ENCODE data around the gene ITPR1. TPM values are rescaled to one million over a fixed set of nuclear protein-coding genes. Genes with fewer than 3 reads are reported as not detected.

Gene ITPR1
- total RNA-seq, 1 experiment from 2014 or later, result 48.5 TPM

GRCh38 chr3:4823385-4823784 lies 330.2 kb downstream of the ITPR1 start:
- Histone ChIP-seq H3K27me3 (ENCODE audit: low read length) (no peaks in the 10 kb centered on the region), H3K9ac (ENCODE audit: low read length) (no peak overlapping the region), H4K20me1 (ENCODE audit: low read length) (no peaks in the 10 kb centered on the region), H2AFZ (ENCODE audit: low read length) (no peak overlapping the region), H3K9me3 (ENCODE audit: low read length) (no peaks in the 10 kb centered on the region), H3K36me3 (ENCODE audit: low read depth, low read length) (peaks cover 3% of the 10 kb centered on the region), H3F3A (ENCODE audit: low read length, unreplicated experiment) (no peaks in the 10 kb centered on the region), H3K4me3 (ENCODE audit: low read length) (no peak overlapping the region), H3K27ac (ENCODE audit: low read length) (no peak overlapping the region), H3K4me2 (ENCODE audit: low read length) (no peak overlapping the region), H3K79me2 (ENCODE audit: low read length) (no peaks in the 10 kb centered on the region), H3K9me2 (replicated peaks; ENCODE audit: low read length) (no peaks in the 10 kb centered on the region), H3K4me1 (ENCODE audit: insufficient read depth, low read length) (peaks cover 50% of the 10 kb centered on the region)
- no TSS peak for BruUV-seq (replicated peaks)
- no peak for TF ChIP-seq EZH2phosphoT487 (IDR thresholded peaks at IDR 0.05; ENCODE audit: borderline replicate concordance, low read length)
- no peak for TF ChIP-seq EZH2 (IDR thresholded peaks at IDR 0.05; ENCODE audit: low read length, unreplicated experiment)
- TF ChIP-seq CTCF (conservative IDR thresholded peaks at IDR 0.05; ENCODE audit: low read depth, low read length), result no peak
- ATAC-seq (no peak), DNase-seq (no peak)
- ChIA-PET CTCF (no interaction called here), POLR2A (ENCODE audit: unreplicated experiment) (no interaction called here)
- intact Hi-C loops (cut with micrococcal nuclease), result no loop called here

GRCh38 chr3:4823986-4824925 lies 331.1 kb downstream of the ITPR1 start:
- ATAC-seq, result peak; percentile 25
- intact Hi-C loops (cut with micrococcal nuclease), result loop anchor here (2.0 kb wide), 1 partner anchor 101 kb away; no protein-coding TSS in a partner anchor
- Histone ChIP-seq H3K4me2 (ENCODE audit: low read length) (peak overlapping the region; percentile 61), H3K27ac (ENCODE audit: low read length) (peak overlapping the region; percentile 87), H3K9ac (ENCODE audit: low read length) (peak overlapping the region; percentile 25), H3K9me2 (replicated peaks; ENCODE audit: low read length) (no peaks in the 10 kb centered on the region), H3K79me2 (ENCODE audit: low read length) (no peaks in the 10 kb centered on the region), H3K36me3 (ENCODE audit: low read depth, low read length) (no peaks in the 10 kb centered on the region), H3F3A (ENCODE audit: low read length, unreplicated experiment) (peaks cover 2% of the 10 kb centered on the region), H3K27me3 (ENCODE audit: low read length) (no peaks in the 10 kb centered on the region), H4K20me1 (ENCODE audit: low read length) (no peaks in the 10 kb centered on the region), H3K4me3 (ENCODE audit: low read length) (no peak overlapping the region), H3K4me1 (ENCODE audit: insufficient read depth, low read length) (peaks cover 53% of the 10 kb centered on the region), H2AFZ (ENCODE audit: low read length) (no peak overlapping the region), H3K9me3 (ENCODE audit: low read length) (no peaks in the 10 kb centered on the region)
- CTCF ChIA-PET, result interaction anchor here (0.5 to 0.7 kb wide), 3 partner anchors 103 to 234 kb away, joined by 3 to 4 read pairs (median 3); no protein-coding TSS in a partner anchor
- no peak for TF ChIP-seq CTCF (conservative IDR thresholded peaks at IDR 0.05; ENCODE audit: low read depth, low read length)
- no peak for TF ChIP-seq EZH2phosphoT487 (IDR thresholded peaks at IDR 0.05; ENCODE audit: borderline replicate concordance, low read length)
- TF ChIP-seq EZH2 (IDR thresholded peaks at IDR 0.05; ENCODE audit: low read length, unreplicated experiment), result no peak
- DNase-seq, result no peak
- no TSS peak for BruUV-seq (replicated peaks)
- POLR2A ChIA-PET (ENCODE audit: unreplicated experiment), result no interaction called here
